ENCODE data around the gene SPECC1. TPM values are rescaled to one million over a fixed set of nuclear protein-coding genes. Genes with fewer than 3 reads are reported as not detected.
"Not testable (repeated sequence)": the region's sequence is repeated elsewhere in the genome, so short reads cannot be mapped to it uniquely, and the experiment has no call there.

The SPECC1 gene
- total RNA-seq, 1 donor from 2014 or later = 55.4 TPM

- no peak for DNase-seq (ENCODE audit: low spot score in 2 of 2)
- no peak for FAIRE-seq
Observed at GRCh38 chr17:20158580-20158979, 149.4 kb downstream of the SPECC1 start.

GRCh38 chr17:20159406-20160069 is 150.4 kb downstream of the SPECC1 start:
- FAIRE-seq (no peak), DNase-seq (ENCODE audit: low spot score in 2 of 2) (no peak)

GRCh38 chr17:20165516-20165915 is 156.4 kb downstream of the SPECC1 start:
- DNase-seq (ENCODE audit: low spot score in 2 of 2); FAIRE-seq: not testable (repeated sequence)

- no peak for DNase-seq (ENCODE audit: low spot score in 2 of 2)
- no peak for FAIRE-seq
Observed at GRCh38 chr17:20170085-20170484, 160.9 kb downstream of the SPECC1 start.

- FAIRE-seq (no peak), DNase-seq (ENCODE audit: low spot score in 2 of 2) (no peak)
Observed at GRCh38 chr17:20171741-20172365, 162.7 kb downstream of the SPECC1 start.

- no peak for DNase-seq (ENCODE audit: low spot score in 2 of 2)
- FAIRE-seq = no peak
Observed at GRCh38 chr17:20172376-20172775, 163.2 kb downstream of the SPECC1 start.

- DNase-seq (ENCODE audit: low spot score in 2 of 2) (no peak), FAIRE-seq (no peak)
Observed at GRCh38 chr17:20173091-20173490, 163.9 kb downstream of the SPECC1 start.

GRCh38 chr17:20174588-20175265 is 165.6 kb downstream of the SPECC1 start:
- no peak for DNase-seq (ENCODE audit: low spot score in 2 of 2)
- FAIRE-seq = no peak

GRCh38 chr17:20179041-20179440 is 169.9 kb downstream of the SPECC1 start:
- FAIRE-seq (no peak), DNase-seq (ENCODE audit: low spot score in 2 of 2) (no peak)

GRCh38 chr17:20180661-20181060 is 171.5 kb downstream of the SPECC1 start:
- FAIRE-seq (no peak), DNase-seq (ENCODE audit: low spot score in 2 of 2) (no peak)

GRCh38 chr17:20184181-20184580 is 175.0 kb downstream of the SPECC1 start:
- no peak for FAIRE-seq
- DNase-seq (ENCODE audit: low spot score in 2 of 2) = no peak

GRCh38 chr17:20184977-20185619 is 175.9 kb downstream of the SPECC1 start:
- no peak for DNase-seq (ENCODE audit: low spot score in 2 of 2)
- FAIRE-seq = no peak

- FAIRE-seq (no peak), DNase-seq (ENCODE audit: low spot score in 2 of 2) (no peak)
Observed at GRCh38 chr17:20187049-20187448, 177.9 kb downstream of the SPECC1 start.

- FAIRE-seq (no peak), DNase-seq (ENCODE audit: low spot score in 2 of 2) (peak; percentile 47 to 51)
Observed at GRCh38 chr17:20189302-20189701, 180.1 kb downstream of the SPECC1 start.

GRCh38 chr17:20189979-20190378 is 180.8 kb downstream of the SPECC1 start:
- no peak for FAIRE-seq
- no peak for DNase-seq (ENCODE audit: low spot score in 2 of 2)

GRCh38 chr17:20190605-20191004 is 181.4 kb downstream of the SPECC1 start:
- no peak for FAIRE-seq
- no peak for DNase-seq (ENCODE audit: low spot score in 2 of 2)

- DNase-seq (ENCODE audit: low spot score in 2 of 2) = no peak
- no peak for FAIRE-seq
Observed at GRCh38 chr17:20191056-20191455, 181.9 kb downstream of the SPECC1 start.

GRCh38 chr17:20196286-20196685 is 187.1 kb downstream of the SPECC1 start:
- DNase-seq (ENCODE audit: low spot score in 2 of 2); FAIRE-seq: not testable (repeated sequence)

GRCh38 chr17:20197272-20197926 is 188.2 kb downstream of the SPECC1 start:
- DNase-seq (ENCODE audit: low spot score in 2 of 2) (no peak), FAIRE-seq (no peak)

- FAIRE-seq (no peak), DNase-seq (ENCODE audit: low spot score in 2 of 2) (no peak)
Observed at GRCh38 chr17:20200016-20200795, 191.0 kb downstream of the SPECC1 start.

Measured in frontal cortex (tissue), 4 donors.